HG03064 (cell line): ENCODE measurements around the gene ABI3BP.
"Not testable (repeated sequence)": the region's sequence is repeated elsewhere in the genome, so short reads cannot be mapped to it uniquely, and the experiment has no call there.

Experiments
- ATAC-seq: cut with Tn5 transposase; IDR thresholded peaks from one replicate; pipeline ENCODE4 v1.9.1; 2021; ENCODE audit warnings: low read depth; ENCODE audit not compliant: unreplicated experiment

The ABI3BP gene, protein sequence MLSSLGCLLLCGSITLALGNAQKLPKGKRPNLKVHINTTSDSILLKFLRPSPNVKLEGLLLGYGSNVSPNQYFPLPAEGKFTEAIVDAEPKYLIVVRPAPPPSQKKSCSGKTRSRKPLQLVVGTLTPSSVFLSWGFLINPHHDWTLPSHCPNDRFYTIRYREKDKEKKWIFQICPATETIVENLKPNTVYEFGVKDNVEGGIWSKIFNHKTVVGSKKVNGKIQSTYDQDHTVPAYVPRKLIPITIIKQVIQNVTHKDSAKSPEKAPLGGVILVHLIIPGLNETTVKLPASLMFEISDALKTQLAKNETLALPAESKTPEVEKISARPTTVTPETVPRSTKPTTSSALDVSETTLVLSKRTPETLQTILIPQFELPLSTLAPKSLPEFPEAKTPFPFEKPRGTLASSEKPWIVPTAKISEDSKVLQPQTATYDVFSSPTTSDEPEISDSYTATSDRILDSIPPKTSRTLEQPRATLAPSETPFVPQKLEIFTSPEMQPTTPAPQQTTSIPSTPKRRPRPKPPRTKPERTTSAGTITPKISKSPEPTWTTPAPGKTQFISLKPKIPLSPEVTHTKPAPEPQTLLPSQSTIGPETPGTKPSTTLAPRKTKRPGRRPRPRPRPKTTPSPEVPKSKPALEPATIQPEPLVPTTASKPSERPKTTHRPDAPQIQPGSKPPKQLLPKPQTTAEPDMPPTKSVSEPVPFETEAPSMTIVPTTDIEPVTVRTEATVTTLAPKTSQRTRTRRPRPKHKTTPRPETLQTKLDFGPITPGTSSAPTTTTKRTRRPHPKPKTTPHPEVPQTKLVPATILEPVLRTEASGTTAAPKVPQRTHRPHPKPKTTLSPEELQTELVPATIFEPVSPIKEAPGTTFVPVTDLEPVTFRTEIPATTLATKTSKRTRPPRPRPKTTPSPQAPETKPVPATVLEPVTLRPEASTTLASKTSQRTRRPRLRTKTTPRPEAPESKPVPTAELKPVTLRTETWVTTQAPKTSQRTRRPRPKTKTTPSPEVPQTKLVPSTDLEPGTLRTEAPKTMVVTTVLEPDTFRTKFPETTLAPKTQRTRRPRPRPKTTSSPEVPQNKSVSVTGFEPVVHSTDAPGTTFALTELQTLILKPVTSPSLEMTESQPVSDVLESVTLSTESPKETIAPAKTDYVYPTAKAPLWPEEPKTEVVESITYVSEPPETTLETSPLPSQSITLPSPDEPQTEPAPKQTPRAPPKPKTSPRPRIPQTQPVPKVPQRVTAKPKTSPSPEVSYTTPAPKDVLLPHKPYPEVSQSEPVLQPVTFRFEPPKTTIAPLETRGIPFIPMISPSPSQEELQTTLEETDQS (N-terminal part only)

GRCh38 chr3:100993309-100993708 is at the start of gene ABI3BP:
TSS of gene ABI3BP (minus strand) at chr3:100993421. CDS start at chr3:100993384, 37 bp downstream.
- ATAC-seq, result no peak

GRCh38 chr3:101039285-101039684 is 46.1 kb upstream of the ABI3BP start:
- ATAC-seq, result no peak

GRCh38 chr3:101038880-101039279 is 45.7 kb upstream of the ABI3BP start:
- ATAC-seq, result no peak

DNA sequence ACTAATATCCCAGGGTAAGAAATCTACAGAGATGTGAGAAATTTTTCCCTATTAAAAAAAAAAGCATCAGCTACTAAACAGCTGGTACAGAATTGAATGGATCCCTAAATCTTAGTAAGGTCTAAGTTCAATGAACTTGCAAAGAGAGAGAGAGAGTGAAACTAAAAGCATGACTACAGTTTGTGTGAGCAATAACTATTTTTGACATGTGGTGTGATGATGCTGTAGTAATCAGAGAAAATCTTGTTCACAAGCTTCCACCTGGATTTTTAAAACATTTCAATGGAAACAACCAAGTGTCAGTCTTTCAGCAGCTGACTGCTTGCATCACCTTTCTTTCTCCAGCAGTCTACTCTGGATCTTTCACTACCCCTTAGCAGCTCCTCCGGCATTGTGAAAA is 45.2 kb upstream of the ABI3BP start:
- ATAC-seq, result no peak

- ATAC-seq, result no peak
These were observed 44.4 kb upstream of the ABI3BP start for GRCh38 chr3:101037613-101038012.

DNA sequence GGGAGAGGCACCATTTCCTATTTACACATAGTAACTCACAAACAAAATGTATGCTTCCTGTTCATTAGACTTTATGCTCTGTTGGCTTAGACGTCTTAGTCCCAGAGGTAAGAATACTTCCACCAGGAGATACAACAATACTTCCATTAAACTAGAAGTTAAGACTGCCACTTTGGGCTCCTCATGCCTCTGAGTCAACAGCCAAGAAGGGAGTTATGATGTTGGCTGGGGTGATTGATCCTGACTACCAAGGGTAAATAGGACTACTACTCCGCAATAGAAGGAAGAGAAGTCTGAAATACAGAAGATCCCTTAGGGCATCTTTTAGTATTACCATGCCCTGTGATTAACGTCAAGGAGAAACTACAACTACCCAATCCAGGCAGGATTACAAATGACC is 43.5 kb upstream of the ABI3BP start:
- ATAC-seq, result no peak

DNA sequence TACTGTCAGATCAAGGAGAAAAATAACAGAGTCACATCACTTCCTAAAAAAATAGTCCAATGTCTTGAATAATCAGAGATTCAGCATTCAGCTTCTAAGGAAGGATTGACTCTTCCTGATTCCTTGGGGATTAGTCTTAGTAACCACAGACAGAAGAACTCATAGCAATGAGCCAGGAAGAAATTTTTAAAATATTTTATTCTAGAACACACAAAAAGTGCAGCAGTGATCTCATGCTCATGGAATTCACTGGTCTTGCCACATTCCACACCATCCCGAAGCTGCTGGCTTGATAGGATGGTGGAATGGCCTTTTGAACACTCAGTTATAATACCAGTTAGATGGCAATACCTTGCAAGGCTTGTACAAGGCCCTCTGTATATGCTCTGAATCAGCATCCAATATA is 43.0 kb upstream of the ABI3BP start:
- no peak for ATAC-seq

DNA sequence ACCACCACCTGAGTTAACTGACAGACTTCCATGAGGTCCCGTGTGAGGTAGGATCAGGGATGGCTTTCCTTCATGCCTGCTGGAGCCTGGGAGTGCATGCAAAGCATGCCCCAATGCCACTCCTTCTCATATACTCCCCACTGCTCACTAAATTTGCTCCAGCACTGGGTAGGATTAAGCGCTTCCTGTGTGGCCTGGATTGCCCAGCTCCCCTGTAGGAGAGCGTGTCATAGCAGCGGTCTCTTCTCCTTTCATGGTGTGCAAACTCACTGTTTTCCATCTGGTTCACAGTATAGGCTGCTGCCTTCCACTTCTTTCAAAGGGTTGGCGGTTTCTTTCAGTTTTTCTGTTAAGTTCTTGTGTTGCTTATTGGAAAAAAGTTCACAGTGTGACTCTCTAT is 34.1 kb upstream of the ABI3BP start:
- ATAC-seq, result no peak

GRCh38 chr3:101026881-101027280 is 33.7 kb upstream of the ABI3BP start:
- no peak for ATAC-seq

GRCh38 chr3:101026244-101026643 is 33.0 kb upstream of the ABI3BP start:
- ATAC-seq, result no peak

DNA sequence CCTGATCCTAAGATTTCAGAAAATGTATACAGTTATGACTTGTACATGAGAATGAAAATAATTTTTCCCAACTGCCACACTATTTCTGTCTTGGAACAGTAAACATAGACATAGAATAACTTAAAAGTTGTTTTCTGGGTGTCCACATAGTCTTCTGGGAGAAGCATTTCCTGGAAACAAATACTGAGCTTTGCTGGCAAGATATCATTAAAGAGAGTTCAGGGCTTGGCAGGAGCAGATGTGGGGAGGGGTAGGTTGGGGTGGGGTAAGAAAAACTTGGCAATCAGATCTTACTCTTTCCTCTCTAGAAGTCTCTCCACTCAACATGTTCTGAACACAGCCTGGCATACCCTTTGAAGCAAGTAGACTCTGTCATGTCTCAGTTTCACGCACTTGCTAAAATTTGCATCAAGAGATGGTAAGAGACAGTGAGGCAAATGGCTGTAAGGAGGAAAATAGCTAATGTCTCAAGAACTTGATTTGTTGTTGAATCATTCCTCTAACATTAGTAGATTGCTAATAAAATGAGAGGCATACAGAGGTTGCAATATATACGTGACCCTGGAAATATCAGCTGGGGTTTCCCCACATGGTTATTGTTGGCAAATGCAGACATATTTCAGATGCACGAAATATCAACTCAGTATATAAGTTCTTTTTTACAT is 27.3 kb upstream of the ABI3BP start:
- ATAC-seq, result no peak

- ATAC-seq, result no peak
These were observed 23.8 kb upstream of the ABI3BP start for GRCh38 chr3:101017017-101017416.

- ATAC-seq, result not testable (repeated sequence)
These were observed 19.1 kb upstream of the ABI3BP start for GRCh38 chr3:101012312-101012711.

- ATAC-seq, result no peak
These were observed 17.9 kb upstream of the ABI3BP start for GRCh38 chr3:101011136-101011535.

DNA sequence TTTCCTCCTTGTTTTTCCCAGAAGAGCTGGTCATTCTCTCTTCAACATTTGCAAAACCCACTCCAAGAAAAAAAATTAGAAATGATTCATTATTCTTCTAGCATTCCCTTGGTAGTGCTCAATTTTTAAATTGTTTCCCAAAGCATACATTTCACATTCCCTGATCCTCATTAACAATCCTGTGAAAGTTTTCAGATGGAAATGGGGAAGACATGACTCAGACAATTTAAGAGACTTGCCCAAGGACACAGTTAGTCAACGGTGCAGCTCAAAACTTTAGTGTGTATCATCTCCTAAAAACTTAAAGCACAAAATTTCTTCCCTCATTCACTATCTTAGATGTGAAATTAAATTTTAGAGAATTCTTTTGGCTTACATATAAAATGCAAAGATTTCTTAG is 17.1 kb upstream of the ABI3BP start:
- ATAC-seq, result no peak

DNA sequence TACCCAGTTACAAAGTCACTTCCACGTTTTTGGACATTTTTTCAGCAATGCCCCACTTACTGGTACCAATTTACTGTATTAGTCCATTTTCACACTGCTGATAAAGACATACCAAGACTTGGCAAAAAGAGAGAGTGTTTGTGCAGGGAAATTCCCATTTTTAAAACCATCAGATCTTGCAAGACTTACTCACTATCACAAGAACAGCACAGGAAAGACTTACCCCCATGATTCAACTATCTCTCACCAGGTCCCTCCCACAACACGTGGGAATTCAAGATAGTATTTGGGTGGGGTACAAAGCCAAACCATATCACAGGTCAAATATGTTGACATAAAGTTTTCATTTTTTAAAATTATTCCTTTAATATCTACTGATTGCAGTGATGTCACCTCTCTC is 16.2 kb upstream of the ABI3BP start:
- no peak for ATAC-seq

DNA sequence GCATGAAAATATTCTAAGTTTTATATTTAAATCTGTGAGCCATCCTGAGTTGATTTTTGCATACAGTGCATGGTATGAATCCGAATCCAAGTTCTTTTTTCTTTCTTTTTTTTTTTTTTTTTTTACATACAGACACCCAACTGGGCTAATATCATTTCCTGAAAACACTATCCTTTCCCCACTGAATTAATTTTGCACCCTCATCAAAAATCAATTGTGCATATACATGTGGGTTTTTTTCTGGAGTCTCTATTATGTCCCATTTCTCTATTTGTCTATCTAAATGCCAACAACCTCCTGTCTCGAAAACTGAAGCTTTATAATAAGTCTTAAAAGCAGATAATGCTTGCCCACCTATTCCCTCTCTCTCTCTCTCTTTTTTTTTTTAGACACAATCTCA is 5.9 kb upstream of the ABI3BP start:
- ATAC-seq, result no peak

- no peak for ATAC-seq
These were observed 1.6 kb upstream of the ABI3BP start for GRCh38 chr3:100994809-100995208.

DNA sequence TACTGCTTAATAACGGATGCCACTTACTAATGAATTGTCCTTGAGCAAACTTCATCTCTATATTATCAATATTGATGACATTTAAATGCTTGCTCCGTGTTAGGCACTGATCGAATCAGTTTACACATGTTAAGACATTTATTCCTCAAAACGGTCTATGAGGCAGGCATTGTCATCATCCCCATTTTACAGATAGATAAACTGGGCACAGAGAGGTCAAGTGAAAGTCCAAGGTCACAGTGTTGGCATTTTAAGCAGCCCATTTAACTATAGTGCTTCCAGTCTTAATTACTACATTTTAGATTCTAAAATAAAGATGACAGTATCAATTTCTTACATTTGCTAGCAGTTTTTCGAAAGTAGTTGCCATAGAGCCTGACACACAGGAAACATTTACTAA is 966 bp upstream of the ABI3BP start:
- no peak for ATAC-seq
